PFSK-1 (cell line): ENCODE data around the gene SNORC.

Experiments used
- FOXP2 ChIP-seq: optimal IDR thresholded peaks from 2 replicates; pipeline ENCODE3; 2011; ENCODE audit warnings: borderline replicate concordance, control low read depth, inconsistent platforms; ENCODE audit not compliant: insufficient read depth; ENCODE audit errors: extremely low read length, extremely low read depth
- POLR2AphosphoS5 ChIP-seq: IDR thresholded peaks from 2 replicates; pipeline ENCODE4 v1.6.1; 2012; ENCODE audit warnings: low read depth, mild to moderate bottlenecking, control low read depth, low read length, moderate library complexity
- TF ChIP-seq, protein P1 (sequence below), 2 experiments: IDR thresholded peaks; 2 replicates each; pipeline versions ENCODE4 v1.6.1 to v1.8.0; 2011 to 2012; ENCODE audit warnings: low read depth in 2 of 2, low read length in 2 of 2, control low read depth in 1 of 2, inconsistent platforms in 1 of 2, mild to moderate bottlenecking in 1 of 2, moderate library complexity in 1 of 2; ENCODE audit not compliant: insufficient read depth in 1 of 2

DNA sequence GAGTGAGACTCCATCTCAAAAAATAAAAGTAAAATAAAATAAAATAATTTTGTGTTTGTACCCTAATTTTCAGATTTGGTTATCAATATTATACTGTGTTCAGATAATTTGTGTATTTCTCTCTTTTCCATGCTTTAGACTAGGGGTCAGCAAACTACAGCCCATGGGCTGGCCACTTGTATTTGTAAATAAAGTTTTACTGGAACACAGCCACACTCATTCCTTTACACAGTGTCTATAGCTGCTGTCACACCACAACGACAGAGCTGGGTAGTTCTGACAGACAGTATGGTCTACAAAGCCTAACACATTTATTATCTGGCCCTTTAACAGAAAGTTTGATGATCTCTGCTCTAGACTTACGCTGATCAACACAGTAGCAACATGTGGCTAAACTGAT lies 43.8 kb downstream of the SNORC start:
- TF ChIP-seq POLR2AphosphoS5: no peak
- TF ChIP-seq, protein P1, sequence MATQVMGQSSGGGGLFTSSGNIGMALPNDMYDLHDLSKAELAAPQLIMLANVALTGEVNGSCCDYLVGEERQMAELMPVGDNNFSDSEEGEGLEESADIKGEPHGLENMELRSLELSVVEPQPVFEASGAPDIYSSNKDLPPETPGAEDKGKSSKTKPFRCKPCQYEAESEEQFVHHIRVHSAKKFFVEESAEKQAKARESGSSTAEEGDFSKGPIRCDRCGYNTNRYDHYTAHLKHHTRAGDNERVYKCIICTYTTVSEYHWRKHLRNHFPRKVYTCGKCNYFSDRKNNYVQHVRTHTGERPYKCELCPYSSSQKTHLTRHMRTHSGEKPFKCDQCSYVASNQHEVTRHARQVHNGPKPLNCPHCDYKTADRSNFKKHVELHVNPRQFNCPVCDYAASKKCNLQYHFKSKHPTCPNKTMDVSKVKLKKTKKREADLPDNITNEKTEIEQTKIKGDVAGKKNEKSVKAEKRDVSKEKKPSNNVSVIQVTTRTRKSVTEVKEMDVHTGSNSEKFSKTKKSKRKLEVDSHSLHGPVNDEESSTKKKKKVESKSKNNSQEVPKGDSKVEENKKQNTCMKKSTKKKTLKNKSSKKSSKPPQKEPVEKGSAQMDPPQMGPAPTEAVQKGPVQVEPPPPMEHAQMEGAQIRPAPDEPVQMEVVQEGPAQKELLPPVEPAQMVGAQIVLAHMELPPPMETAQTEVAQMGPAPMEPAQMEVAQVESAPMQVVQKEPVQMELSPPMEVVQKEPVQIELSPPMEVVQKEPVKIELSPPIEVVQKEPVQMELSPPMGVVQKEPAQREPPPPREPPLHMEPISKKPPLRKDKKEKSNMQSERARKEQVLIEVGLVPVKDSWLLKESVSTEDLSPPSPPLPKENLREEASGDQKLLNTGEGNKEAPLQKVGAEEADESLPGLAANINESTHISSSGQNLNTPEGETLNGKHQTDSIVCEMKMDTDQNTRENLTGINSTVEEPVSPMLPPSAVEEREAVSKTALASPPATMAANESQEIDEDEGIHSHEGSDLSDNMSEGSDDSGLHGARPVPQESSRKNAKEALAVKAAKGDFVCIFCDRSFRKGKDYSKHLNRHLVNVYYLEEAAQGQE (IDR thresholded peaks at IDR 0.05; ENCODE audit: insufficient read depth in 1 of 2, low read depth in 2 of 2, low read length in 2 of 2): no peak
- TF ChIP-seq FOXP2: no peak
